Fibroblast of pulmonary artery (primary cell): ENCODE data around the gene MSH2.
A peak's percentile ranks its signal among the peaks of the same experiment; 100 is the strongest.
"Not testable (repeated sequence)": the region's sequence is repeated elsewhere in the genome, so short reads cannot be mapped to it uniquely, and the experiment has no call there.

Experiments
- DNase-seq: peaks from one replicate; pipeline ENCODE4 v3.0.0-alpha.2; 2010; ENCODE audit warnings: low read depth
- H3K4me3 ChIP-seq: replicated peaks from 2 replicates; pipeline ENCODE4 v1.5.1; 2011; ENCODE audit warnings: low read depth, mild to moderate bottlenecking, control low read depth, low read length, moderate library complexity
- CTCF ChIP-seq: IDR thresholded peaks from 2 replicates; pipeline ENCODE4 v1.5.1; 2011; ENCODE audit warnings: mild to moderate bottlenecking, control low read depth, low read length, inconsistent platforms; ENCODE audit errors: missing control alignments

MSH2 gene

GRCh38 chr2:47493317-47494035, 90.5 kb downstream of the MSH2 start:
- TF ChIP-seq CTCF: no peak
- DNase-seq: no peak

GRCh38 chr2:47494267-47495130, 91.5 kb downstream of the MSH2 start:
- H3K4me3 ChIP-seq: no peak overlapping the region
- TF ChIP-seq CTCF: no peak
- no peak for DNase-seq

More at GRCh38 chr2:47493317-47494035, 90.5 kb downstream of the MSH2 start:
- H3K4me3 ChIP-seq: no peak overlapping the region

- TF ChIP-seq CTCF: no peak
- DNase-seq: no peak
- no peak overlapping the region for H3K4me3 ChIP-seq
These were observed 95.0 kb downstream of the MSH2 start for GRCh38 chr2:47497843-47498460.

- no peak for DNase-seq
These were observed 96.1 kb downstream of the MSH2 start for GRCh38 chr2:47499093-47499492.

GRCh38 chr2:47499621-47500309, 96.8 kb downstream of the MSH2 start:
- no peak for TF ChIP-seq CTCF

More at GRCh38 chr2:47499093-47499492, 96.1 kb downstream of the MSH2 start:
- H3K4me3 ChIP-seq: no peak overlapping the region
- TF ChIP-seq CTCF: no peak

GRCh38 chr2:47501374-47502200, 98.6 kb downstream of the MSH2 start:
- no peak overlapping the region for H3K4me3 ChIP-seq
- peak; percentile 63 for DNase-seq
- no peak for TF ChIP-seq CTCF

More at GRCh38 chr2:47499621-47500309, 96.8 kb downstream of the MSH2 start:
- no peak for DNase-seq
- no peak overlapping the region for H3K4me3 ChIP-seq

- H3K4me3 ChIP-seq, DNase-seq: not testable (repeated sequence)
These were observed 99.5 kb downstream of the MSH2 start for GRCh38 chr2:47502498-47502897.
